Loucy (cell line): Measurements from ENCODE around the gene ADAMTS6.

Experiments used
- EZH2phosphoT487 ChIP-seq: fragments of 200-600 bp; IDR thresholded peaks from 2 replicates; pipeline ENCODE4 v1.6.1; 2018; ENCODE audit warnings: antibody characterized with exemption, mild to moderate bottlenecking, moderate library complexity, borderline replicate concordance
- TF ChIP-seq, protein P1 (sequence below): fragments of 200-600 bp; sonication (generic); conservative IDR thresholded peaks from 2 replicates; pipeline ENCODE4 v1.5.1; 2014; ENCODE audit warnings: mild to moderate bottlenecking, antibody characterized with exemption, low read length

DNA sequence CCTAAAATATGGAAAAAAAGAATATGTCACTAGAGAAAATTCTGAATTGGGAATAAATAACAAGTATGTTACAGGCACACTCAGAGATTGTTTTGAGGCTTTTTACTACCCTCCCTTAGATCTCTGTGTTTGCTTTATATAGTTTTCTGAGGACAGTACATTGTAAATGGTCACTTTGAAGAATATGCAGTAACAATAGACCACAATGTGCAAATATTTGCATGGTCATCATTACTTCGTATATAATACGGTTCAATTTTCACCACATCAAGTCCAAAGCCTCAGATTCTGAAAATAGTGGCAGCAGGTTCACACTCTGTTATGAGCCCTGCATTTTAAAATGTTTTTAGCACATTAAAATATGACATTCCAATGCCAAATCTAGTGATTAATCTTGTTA lies 238.6 kb downstream of the ADAMTS6 start:
- no peak for TF ChIP-seq EZH2phosphoT487
- TF ChIP-seq, protein P1, sequence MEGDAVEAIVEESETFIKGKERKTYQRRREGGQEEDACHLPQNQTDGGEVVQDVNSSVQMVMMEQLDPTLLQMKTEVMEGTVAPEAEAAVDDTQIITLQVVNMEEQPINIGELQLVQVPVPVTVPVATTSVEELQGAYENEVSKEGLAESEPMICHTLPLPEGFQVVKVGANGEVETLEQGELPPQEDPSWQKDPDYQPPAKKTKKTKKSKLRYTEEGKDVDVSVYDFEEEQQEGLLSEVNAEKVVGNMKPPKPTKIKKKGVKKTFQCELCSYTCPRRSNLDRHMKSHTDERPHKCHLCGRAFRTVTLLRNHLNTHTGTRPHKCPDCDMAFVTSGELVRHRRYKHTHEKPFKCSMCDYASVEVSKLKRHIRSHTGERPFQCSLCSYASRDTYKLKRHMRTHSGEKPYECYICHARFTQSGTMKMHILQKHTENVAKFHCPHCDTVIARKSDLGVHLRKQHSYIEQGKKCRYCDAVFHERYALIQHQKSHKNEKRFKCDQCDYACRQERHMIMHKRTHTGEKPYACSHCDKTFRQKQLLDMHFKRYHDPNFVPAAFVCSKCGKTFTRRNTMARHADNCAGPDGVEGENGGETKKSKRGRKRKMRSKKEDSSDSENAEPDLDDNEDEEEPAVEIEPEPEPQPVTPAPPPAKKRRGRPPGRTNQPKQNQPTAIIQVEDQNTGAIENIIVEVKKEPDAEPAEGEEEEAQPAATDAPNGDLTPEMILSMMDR, result no peak
